Heart right ventricle (tissue), 16 donors: ENCODE results near the gene SNX1. TPM values are rescaled to one million over a fixed set of nuclear protein-coding genes. Genes with fewer than 3 reads are reported as not detected.

Experiments
- ATAC-seq, 8 donors: fragments of 200-7000 bp; cut with Tn5 transposase; one replicate each; pipeline ENCODE4 v1.9.1; 2020; ENCODE audit warnings: mild to moderate bottlenecking in 8 of 8, moderate library complexity in 8 of 8, moderate number of reproducible peaks in 1 of 8
- DNase-seq, 2 donors: peaks; one replicate each; pipeline ENCODE4 v3.0.0-alpha.2; 2020
- H3K27ac ChIP-seq, 10 donors: fragments of 200-600 bp; sonication (generic) in 2 of 10; one replicate each; pipeline versions ENCODE4 v1.5.0 to v1.8.0; 2020 to 2022; ENCODE audit warnings: mild to moderate bottlenecking in 3 of 10
- H3K27me3 ChIP-seq, 7 donors: fragments of 200-600 bp; one replicate each; pipeline ENCODE4 v1.8.0; 2021 to 2022; ENCODE audit warnings: mild to moderate bottlenecking in 2 of 7
- H3K36me3 ChIP-seq, 9 donors: fragments of 200-600 bp; sonication (generic) in 1 of 9; one replicate each; pipeline versions ENCODE4 v1.5.0 to v1.8.0; 2020 to 2022; ENCODE audit warnings: mild to moderate bottlenecking in 2 of 9
- H3K4me1 ChIP-seq, 9 donors: fragments of 200-600 bp; sonication (generic) in 1 of 9; one replicate each; pipeline versions ENCODE4 v1.5.0 to v1.8.0; 2020 to 2022; ENCODE audit warnings: mild to moderate bottlenecking in 4 of 9
- H3K4me3 ChIP-seq, 10 donors: fragments of 200-600 bp; sonication (generic) in 2 of 10; one replicate each; pipeline versions ENCODE4 v1.5.0 to v1.8.0; 2020 to 2022; ENCODE audit warnings: mild to moderate bottlenecking in 7 of 10, moderate library complexity in 2 of 10
- H3K9me3 ChIP-seq, 11 donors: fragments of 200-600 bp in 10 of 11; sonication (generic) in 2 of 11; one replicate each; pipeline versions ENCODE4 v1.5.0 to v1.8.0; 2013 to 2022; ENCODE audit warnings: mild to moderate bottlenecking in 2 of 11, control low read depth in 1 of 11, moderate library complexity in 1 of 11
- WGBS, 2 donors: extraction: QIAGEN DNeasy Blood & Tissue Kit; methylation state at CpG; one replicate each; pipeline ENCODE4 v1.1.7; 2013; ENCODE audit warnings: inconsistent platforms in 1 of 2; 5-methylcytosine and 5-hydroxymethylcytosine counted together
- intact Hi-C, 10 donors: fragments of 100-400 bp; cut with DNase I; formaldehyde crosslinking; loops; one replicate each; pipeline versions ENCODE4 v1.11.1 to v1.14.2; 2022
- polyA plus RNA-seq, 2 donors: library from polyadenylated mRNA; stranded (reverse); fragments of 200-250 nt; gene quantifications; one replicate each; pipeline ENCODE4 v1.2.3, GENCODE V29; 2013
- total RNA-seq, 10 donors: library from RNA; stranded (reverse); fragmentation: NEBNext Ultra II Directional in 3 of 10; extraction: Animal tissue kit (Norgen Biotek cat#: 25700) in 3 of 10; gene quantifications; one replicate each; pipeline versions ENCODE4 v1.2.1 to v1.2.4, GENCODE V29; 2021 to 2023
- TF ChIP-seq, protein P1 (sequence below), 9 donors: fragments of 200-600 bp; sonication (generic) in 2 of 9; IDR thresholded peaks; one replicate each; pipeline versions ENCODE4 v1.5.0 to v1.8.0; 2021 to 2022; ENCODE audit warnings: antibody characterized with exemption in 9 of 9, mild to moderate bottlenecking in 5 of 9, moderate library complexity in 1 of 9
- donor health status: Arrhythmogenic right ventricular cardiomyopathy.
- donor health status: ischemic (EF 13 %, LVEDD 7.1; RV severe dilation, severe dysfunction).
- donor health status: healthy with polysubstance abuse.
- donor health status: DM: no; HTN: yes; CAD: no.
- donor health status: DM: no; HTN: no; CAD: no.
- donor health status: ischemic (EF 25% LVEDD 6.9; RV normal size, moderate dysfunction).
- donor health status: ischemic (EF 25% LVEDD 5.7; RV mildly dilated, moderate dysfunction).
- donor health status: healthy.
- donor health status: DM: yes; HTN: yes; CAD: no.
- donor health status: Ischemic cardiomyopathy.
- donor health status: ischemic (EF 35%, LVEDD 5.7; RV mildly dilated, moderate dysfunction).
- donor health status: nonischemic (EF 11% LVEDD 7.7; RV severe dilation, severe dysfunction).
- donor health status: DM: yes; HTN: yes; CAD: no.
- donor health status: PGD.
- donor health status: ischemic (EF 29% LVEDD 5.4; RV normal size, mild dysfunction).
- donor health status: nonischemic (EF 23%, LVEDD 6.1; RV moderate dilation, normal function).

SNX1 gene
- total and polyA plus RNA-seq, 12 donors, result 44.9 to 110 (median 88.7) TPM

- Histone ChIP-seq H3K4me1 (peaks cover 0 to 74% (median 52%) of the 10 kb centered on the region in 9 donors), H3K36me3 (peaks cover 0 to 39% (median 32%) of the 10 kb centered on the region in 9 donors)
Measured at GRCh38 chr15:64110950-64111678, 15.3 kb downstream of the SNX1 start.

DNA sequence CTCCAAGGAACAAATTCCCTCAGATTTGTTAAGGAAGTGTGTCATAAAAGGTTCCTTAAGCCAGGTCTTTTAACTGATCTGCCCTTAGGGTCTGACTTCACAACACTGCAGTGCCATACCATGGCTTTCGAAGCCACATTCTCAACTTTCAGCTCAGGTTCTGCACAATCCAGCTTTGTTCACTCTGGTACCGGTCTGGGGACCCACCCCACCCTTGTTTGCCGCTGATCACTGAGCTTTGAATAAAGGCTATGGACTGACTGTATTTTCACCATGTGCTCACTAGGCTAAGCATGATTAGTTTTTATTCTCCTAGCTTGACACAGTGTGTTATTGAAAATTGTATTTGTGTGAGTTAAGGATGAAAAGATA is 15.9 kb downstream of the SNX1 start:
- H3K36me3 ChIP-seq, result peaks cover 0 to 44% (median 36%) of the 10 kb centered on the region in 9 donors
- no peaks in the 10 kb centered on the region for H3K9me3 ChIP-seq
- ATAC-seq (peak in 2 of 8 donors; percentile 19 to 20), DNase-seq (no peak)
- no peak overlapping the region for H3K4me3 ChIP-seq
- H3K27me3 ChIP-seq, result no peaks in the 10 kb centered on the region
- peak overlapping the region in 1 of 10 donors; percentile 22 for H3K27ac ChIP-seq
- intact Hi-C loops, result no loop called here
- 93% methylated on average over 3 of the region's 3 CpGs for WGBS, 2 donors
- TF ChIP-seq, protein P1, sequence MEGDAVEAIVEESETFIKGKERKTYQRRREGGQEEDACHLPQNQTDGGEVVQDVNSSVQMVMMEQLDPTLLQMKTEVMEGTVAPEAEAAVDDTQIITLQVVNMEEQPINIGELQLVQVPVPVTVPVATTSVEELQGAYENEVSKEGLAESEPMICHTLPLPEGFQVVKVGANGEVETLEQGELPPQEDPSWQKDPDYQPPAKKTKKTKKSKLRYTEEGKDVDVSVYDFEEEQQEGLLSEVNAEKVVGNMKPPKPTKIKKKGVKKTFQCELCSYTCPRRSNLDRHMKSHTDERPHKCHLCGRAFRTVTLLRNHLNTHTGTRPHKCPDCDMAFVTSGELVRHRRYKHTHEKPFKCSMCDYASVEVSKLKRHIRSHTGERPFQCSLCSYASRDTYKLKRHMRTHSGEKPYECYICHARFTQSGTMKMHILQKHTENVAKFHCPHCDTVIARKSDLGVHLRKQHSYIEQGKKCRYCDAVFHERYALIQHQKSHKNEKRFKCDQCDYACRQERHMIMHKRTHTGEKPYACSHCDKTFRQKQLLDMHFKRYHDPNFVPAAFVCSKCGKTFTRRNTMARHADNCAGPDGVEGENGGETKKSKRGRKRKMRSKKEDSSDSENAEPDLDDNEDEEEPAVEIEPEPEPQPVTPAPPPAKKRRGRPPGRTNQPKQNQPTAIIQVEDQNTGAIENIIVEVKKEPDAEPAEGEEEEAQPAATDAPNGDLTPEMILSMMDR (IDR thresholded peaks at IDR 0.05), result no peak
- H3K4me1 ChIP-seq, result peaks cover 0 to 68% (median 52%) of the 10 kb centered on the region in 9 donors

More at GRCh38 chr15:64110950-64111678, 15.3 kb downstream of the SNX1 start:
- no peak for ATAC-seq
- Histone ChIP-seq H3K27me3 (no peaks in the 10 kb centered on the region), H3K4me3 (no peak overlapping the region), H3K27ac (peak overlapping the region in 2 of 10 donors; percentile 3 to 22), H3K9me3 (no peaks in the 10 kb centered on the region)
- intact Hi-C loops, result no loop called here
- TF ChIP-seq, protein P1 (IDR thresholded peaks at IDR 0.05), result no peak
- WGBS, 2 donors, result 76 to 80% methylated on average over 3 of the region's 3 CpGs
- no peak for DNase-seq

- DNase-seq (no peak), ATAC-seq (peak in 5 of 8 donors; percentile 30 to 51 (median 43))
- H3K36me3 ChIP-seq, result peaks cover 0 to 50% (median 36%) of the 10 kb centered on the region in 9 donors
- 68 to 69% methylated on average over 4 of the region's 4 CpGs for WGBS, 2 donors
- no peaks in the 10 kb centered on the region for H3K27me3 ChIP-seq
- peaks cover 0 to 62% (median 47%) of the 10 kb centered on the region in 9 donors for H3K4me1 ChIP-seq
- H3K27ac ChIP-seq, result peak overlapping the region in 2 of 10 donors; percentile 22 to 52
- H3K9me3 ChIP-seq, result no peaks in the 10 kb centered on the region
- TF ChIP-seq, protein P1 (IDR thresholded peaks at IDR 0.05), result no peak
- intact Hi-C loops, result no loop called here
- no peak overlapping the region for H3K4me3 ChIP-seq
Measured at GRCh38 chr15:64112073-64112772, 16.4 kb downstream of the SNX1 start.

GRCh38 chr15:64112904-64113303 is 17.1 kb downstream of the SNX1 start:
- no peaks in the 10 kb centered on the region for H3K9me3 ChIP-seq
- peak overlapping the region in 1 of 10 donors; percentile 52 for H3K27ac ChIP-seq
- TF ChIP-seq, protein P1 (IDR thresholded peaks at IDR 0.05), result no peak
- H3K4me1 ChIP-seq, result peaks cover 0 to 56% (median 45%) of the 10 kb centered on the region in 9 donors
- no peak overlapping the region for H3K4me3 ChIP-seq
- H3K27me3 ChIP-seq, result no peaks in the 10 kb centered on the region
- intact Hi-C loops, result no loop called here
- DNase-seq (no peak), ATAC-seq (no peak)
- H3K36me3 ChIP-seq, result peaks cover 0 to 57% (median 42%) of the 10 kb centered on the region in 9 donors
- 96 to 97% methylated on average over 1 of the region's 1 CpG for WGBS, 2 donors
